Measurements from ENCODE around the gene CCDC106.

Gene CCDC106

DNA sequence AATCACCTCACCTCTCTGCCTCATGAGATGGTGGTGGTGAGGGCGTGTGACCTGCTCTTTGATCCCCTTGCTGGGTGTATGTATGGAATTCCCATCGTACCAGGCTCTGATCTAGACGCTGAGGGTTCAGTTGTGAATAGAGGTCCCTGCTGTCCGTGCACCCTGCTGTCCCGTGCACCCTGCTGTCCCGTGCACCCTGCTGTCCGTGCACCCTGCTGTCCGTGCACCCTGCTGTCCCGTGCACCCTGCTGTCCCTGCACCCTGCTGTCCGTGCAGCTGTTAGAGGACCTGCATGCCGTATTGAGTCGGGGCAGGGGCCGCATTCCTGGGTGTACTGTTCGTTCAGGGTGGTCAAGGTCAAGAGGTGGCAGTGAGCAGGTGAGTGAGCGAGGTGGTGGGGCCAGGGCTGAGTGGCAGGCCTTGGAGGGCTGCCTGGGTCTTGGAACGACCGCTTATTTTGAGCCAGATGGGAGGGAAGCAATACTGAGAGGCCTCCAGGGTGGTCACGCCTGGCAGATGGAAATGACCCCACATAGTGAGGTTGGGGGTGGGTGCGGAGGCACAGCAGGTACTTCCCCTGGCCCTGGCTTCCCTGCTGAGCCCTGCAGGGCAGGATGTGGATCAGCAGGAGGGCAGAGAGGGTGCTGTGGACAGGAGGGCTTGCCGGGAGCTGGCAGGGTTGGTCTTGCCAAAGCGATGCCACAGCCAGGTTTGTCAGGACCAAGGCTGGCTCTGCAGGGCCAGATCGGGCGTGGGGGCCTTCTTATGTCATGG lies 22.5 kb downstream of the CCDC106 start:
- no peak for DNase-seq

DNA sequence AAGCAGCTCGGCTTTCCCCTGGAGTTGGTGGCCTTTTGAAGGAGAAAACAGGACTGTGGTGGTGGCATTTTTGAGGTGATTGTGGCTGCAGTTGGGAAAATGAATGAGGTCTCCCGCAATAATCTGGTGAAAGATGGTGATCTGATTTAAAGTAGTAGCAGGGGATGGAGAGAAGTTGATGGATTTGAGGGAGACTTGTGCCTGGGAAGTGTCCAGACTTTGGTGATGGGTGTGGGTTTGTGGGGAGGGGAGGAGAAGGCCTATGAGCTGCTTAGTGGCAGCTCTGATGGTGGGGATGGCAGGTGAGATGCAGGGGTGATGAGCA lies 23.0 kb downstream of the CCDC106 start:
- no peak for DNase-seq

DNA sequence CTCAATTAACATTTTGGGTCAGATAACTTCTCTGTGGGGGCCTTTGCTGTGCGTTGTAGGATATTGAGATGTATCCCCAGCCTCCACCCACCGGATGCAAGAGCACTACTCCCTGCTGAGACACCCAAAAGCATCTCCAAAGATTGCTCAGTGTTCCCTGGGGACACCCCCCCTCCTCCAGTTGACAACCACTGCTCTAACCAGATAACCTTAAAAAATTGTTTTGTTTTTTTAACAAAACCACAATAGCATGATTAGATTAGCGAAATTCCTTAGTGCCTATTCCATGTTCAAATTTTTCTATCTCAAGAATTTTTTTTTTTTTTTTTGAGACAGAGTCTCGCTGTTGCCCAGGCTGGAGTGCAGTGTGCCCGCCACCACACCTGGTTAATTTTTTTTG lies 24.4 kb downstream of the CCDC106 start:
- no peak for DNase-seq

DNA sequence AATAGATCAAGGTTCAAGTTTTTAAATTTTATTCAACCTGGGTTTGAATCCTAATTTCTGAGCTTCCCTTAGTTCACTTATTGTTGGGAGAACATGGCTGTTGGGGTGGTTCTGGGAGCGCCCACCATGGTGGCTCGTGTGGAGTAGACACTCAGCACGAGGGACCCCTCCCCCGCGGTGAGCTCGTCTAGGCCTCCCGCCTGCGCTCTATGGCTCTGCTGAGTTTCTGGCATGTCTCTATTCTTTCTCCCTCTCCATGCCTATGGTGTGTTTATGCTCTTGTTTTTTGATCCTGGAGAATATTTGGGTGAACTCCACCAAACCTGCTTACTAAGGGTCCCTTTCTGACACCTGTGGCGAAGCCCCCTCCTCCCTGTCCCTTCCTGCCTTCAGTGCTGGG lies 25.5 kb downstream of the CCDC106 start:
- DNase-seq, result no peak

DNA sequence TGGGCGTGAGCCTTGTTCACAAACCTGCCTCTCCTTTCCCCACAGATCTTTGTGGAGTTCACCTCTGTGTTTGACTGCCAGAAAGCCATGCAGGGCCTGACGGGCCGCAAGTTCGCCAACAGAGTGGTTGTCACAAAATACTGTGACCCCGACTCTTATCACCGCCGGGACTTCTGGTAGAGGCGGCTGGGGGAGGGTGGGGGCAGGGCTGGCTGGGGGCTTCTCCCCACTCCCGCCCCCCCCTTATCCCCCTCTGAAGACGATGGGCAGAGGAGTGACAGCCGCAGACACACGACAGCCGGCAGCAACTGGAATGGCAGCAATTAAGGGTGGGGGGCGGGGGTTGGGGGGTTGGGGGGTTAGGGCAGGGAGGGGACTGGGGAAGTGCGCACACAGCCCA lies 25.9 kb downstream of the CCDC106 start:
- no peak for DNase-seq

DNA sequence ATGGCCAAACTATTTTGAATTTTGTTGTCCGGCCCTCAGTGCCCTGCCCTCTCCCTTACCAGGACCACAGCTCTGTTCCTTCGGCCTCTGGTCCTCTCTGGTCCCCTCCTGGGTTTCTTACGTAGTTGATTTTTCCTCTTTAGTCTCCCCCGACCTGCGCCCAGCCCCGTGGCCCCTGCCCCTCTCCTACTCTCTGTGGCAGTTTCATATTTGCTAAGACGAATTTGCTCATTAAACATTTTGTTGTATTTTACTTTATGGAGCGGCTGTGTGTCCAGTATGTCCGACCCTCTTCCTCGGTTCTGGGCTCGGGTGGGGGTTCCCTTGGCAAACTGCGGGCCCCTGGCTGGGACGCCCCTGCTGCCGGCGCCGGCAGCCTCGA lies 26.4 kb downstream of the CCDC106 start:
- no peak for DNase-seq

DNA sequence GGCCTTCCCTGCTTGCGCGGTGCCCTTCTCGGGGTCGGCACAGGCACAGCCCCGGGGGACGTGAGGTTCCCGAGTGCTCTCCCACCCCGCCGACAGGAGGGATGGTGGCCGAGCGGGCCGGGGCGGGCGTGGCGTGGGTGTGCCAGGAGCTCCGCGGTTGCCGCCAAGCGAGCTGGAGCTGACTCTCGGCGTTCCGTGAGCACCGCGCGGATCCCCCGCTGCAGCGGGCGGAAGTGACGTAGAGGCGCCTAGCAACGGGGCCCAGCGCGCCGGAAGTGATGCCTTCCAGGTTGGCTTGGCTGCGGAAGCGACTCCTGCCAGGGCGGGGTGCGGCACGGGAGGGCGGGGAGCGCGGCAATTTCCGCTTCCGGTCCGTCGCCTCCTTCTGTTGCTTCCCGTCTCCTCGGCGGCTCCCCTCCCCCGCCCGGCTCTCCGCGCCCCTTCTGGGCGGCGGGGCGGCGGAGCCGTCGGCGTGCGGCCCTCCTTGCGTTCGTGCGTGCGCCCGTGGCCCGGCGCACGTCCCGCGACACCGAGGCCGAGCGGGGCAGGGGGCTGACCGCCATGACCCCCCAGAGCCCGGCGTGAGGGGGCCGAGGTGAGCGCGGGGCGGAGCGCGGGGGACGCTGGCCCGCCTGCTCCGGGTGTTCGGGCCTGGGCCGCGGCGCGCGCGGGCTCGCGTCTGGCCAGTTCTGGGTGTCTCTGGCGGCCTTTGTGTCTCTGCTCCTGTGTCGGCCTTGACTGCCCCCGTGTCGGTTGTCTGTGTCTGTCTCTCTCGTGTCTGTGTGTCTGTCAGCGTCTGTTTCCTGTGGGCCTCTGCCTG lies 27.0 kb downstream of the CCDC106 start, which contains the start of gene EPN1:
Gene EPN1, plus strand, starts transcription at position 386 of the 820 bp plus-strand sequence. CDS start 3,402 bp downstream, outside the sequence.
- peak; percentile 95 for DNase-seq

DNA sequence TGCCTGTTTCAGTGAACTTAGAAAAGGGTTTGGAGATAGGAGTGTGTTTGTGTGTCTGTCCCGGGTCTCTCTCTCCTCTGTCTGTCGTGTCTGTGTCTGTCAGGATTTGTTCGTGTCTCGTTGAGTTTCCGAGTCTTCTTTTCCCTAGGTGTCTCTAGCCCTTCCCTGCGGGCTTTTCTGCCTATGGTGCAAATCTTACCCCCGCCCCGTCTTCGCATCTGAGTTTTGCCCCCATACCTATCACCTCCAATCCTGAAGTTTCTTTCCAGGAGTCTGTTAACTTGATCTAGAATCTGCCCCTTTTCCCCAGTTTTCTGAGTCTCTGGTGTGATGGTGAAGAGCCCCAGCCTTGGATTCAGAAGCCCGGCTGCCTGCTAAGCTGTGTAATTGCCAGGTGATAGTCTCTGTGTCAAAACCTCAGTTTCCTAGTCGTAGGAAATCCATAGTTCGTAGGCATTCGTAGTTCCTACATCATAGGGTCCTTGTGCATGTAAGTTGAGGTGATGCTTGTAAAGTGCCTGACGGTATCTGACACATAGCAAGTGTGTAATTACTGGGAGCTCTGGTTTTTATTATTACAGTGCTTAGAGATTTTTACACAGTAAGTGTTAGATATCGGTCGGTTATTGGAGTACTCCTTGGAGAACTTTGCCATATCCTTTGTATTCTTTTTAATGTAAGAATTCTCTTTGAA lies 27.8 kb downstream of the CCDC106 start:
- no peak for DNase-seq

DNA sequence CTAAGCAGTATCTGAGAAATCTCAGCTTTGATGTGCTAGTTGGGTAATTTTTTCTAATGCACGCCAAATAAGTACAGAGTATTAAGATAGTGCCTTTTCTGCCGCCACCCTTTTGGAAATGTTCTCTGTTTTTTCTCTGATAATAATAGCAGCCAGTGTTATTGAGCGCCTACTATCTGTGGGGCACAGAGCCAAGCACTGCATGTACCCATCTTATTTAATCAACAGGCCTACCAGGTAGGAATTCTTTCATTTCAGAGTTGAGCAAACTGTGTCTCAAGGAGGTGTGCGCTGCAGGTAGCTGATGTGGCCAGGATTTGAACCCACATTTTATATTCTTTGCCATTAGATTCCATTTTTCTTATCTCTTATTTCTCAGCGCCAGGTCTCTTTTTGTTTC lies 28.4 kb downstream of the CCDC106 start:
- no peak for DNase-seq

DNA sequence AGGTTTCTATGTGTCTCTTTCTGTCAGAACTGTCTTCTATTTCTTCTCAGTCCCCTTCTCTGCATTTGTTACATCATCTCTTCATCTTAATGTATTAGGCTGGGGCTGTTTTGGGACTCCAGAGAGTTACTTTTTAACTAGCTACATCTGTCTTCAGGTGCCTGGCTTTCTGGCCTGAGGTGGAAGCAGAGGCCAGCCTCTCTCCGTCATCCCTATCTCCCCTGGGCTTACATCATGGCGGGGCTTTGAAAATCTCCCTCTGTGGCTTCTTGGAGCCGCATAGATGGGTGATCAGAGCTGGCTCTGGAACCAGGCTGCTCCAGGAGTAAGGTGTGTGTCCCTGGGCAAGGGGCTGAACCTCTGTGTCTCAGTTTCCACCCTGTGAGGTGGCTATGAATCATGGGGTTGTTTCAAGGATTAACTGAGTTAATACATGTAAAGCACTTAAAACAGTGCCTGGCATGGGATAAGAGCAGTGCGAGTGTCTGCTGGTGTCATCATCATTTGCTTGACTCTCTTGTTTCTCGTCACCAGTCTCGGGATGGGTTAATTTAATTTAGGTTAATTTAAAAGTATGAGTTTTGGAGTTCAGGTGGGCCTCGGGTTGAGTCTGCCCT lies 29.0 kb downstream of the CCDC106 start:
- DNase-seq, result no peak

DNA sequence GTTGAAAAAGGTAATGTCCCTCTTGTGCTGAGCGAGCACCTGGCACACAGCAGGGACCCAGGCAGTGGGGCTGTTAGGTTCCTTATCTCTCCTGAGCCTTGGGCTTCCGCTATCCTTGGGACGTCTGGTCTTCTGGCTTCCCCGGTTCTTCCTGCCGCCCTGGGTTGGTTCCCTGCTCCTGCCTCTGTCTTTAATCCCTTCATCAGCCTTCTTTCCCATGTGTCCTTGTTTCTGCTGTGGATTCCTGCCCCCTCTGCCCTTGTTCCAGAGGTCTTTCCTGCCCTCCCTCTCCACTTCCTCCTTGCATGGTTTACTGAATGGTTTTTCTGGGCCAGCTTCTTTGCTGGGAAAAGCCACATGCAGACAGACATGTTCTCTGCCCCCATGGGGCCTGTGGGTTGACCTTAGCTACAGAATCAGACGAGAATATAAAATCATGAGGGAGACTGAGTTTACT lies 29.6 kb downstream of the CCDC106 start:
- no peak for DNase-seq

DNA sequence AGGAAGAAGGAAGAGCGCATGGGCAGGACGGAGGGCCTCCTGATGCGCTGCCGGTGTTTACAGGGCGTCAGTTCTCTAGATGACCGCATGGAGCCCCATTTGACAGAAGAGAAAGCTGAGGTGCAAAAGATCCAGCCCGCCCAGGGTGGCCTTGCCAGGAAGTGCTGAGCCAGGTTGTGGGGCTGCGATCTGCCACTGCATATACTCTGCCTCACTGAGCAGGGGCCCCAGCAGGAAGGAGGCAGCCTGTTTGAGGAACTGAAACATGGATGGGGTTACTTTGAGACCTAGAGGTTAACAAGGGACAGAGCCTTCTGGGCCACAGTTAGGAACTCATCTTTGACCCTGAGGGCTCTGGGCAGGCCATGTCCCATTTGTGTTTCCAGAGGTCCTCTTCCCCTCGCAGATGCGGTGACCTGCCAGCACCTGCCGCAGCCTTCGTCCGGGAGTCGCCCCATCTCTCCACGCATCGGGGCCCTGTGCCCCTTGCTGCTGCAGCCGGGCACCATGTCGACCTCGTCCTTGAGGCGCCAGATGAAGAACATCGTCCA lies 30.2 kb downstream of the CCDC106 start:
- no peak for DNase-seq

DNA sequence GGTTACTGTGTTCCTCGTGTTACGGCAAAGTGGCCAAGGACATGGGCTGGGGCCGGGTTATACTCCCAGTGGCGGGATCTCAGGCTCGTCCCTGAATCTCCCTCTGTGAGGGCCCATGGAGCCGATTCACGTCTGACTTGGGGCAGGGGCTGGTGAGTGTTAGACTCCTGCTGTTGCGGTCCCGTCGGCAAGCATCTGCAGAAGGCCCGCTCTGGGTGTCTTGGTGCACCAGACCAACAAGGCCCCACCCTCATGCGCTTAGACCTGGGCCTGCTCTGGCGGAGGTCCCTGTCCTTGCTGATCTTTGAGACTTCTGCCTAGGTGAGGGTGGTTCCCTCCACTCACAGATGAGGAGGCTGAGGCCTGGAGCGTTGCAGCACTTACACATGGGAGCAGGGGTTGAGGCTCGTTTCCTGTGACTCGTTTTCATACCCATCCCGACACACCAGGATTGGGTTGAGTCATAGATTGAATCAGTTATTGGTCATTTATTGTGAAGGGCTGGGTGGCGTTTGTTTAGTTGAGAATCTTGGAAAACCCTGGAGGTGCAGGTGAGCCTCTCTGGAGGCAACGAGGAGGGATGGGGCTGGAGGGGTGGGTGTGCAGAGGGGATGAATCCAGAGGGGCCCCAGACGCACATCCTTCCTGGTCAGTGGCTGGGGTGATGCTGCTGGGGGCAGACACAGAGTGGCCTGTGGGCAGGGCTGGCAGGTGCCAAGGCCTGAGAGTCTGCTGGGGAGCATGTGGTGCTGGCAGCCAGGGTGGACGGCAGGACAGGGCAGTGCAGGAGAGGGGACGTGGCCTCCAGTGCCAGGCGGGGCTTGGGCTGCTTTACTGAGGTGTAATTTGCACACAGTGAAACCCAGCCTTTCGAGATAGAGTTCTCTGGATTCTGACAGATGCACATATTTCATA lies 31.6 kb downstream of the CCDC106 start:
- no peak for DNase-seq

DNA sequence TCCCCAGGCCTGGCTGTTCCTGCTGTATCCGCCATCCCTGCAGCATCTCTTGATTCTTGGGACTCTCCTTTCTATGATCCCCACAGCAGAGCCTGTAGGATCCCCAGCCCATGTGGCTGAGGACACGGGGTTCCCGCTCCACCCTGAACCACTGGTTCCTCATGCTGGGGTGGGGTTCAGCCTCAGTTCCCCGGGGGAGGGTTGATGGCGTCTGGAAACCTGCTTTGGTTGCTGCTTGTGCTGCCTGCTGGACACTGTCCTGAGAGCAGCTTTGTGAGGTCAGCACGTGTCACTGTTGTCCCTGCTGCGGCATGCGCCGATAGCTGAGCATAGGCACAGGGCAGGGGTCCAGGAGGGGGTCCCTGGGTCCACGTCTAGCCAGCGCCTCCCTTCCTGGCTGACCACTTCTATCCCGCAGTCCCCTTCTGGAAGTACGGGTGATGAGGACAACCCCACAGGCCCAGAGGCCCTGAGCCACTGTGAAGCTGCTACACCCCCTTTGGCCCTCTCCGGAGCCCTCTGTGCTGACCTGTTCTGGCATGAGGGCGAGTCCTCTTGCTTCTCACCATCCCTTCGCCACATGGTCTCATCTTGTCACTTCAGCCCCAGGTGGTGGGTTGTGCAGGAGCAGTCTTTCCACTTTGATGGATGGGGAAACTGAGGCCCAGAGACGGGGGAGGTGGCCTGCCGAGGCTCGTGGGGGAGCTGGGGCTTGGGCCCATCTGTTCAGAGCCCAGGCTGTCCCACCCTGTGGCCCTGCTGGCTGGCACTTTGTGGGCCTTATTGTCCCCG lies 32.5 kb downstream of the CCDC106 start:
- DNase-seq, result no peak

DNA sequence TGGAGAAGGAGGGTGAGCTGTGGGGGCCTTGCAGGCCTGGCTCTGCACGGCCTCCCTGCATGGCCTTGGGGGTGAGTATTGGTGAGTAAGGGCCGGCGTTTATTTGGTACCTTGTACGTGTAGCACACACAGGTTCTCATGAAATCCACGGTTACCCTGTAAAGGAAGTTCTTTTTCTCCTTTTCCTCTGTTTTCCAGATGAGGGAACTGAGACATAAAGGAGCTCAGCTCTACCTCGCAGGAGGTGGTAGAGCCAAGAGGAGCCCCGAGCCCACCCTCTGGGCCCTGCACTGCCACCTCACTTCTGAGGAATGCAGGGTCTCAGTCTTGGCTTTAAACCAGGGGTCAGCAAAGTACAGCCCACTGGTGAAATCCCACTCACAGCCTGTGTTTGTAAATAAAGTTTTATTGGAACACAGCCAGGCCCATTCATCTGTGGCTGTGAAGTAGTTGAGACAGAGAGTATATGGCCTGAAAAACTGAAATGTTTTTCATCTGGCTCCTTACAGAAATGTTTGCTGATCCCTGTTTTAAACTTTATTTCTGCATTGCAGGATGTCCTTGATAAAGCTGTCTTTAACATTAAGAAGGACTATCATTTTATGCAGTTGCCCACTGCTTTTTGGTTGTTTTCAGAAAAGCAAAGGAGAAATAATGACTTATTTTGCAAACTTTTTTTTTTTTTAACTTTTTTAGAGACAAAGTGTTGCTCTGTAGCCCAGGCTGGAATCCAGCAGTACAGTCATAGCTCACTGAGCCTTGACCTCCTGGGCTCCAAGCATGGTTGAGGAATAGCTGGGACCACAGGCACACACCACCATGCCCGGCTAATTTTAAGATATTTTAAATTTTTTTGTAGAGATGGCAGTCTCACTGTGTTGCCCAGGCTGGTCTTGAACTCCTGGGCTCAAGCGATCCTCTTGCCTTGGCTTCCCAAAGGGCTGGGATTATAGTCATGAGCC lies 33.4 kb downstream of the CCDC106 start:
- DNase-seq, result no peak

DNA sequence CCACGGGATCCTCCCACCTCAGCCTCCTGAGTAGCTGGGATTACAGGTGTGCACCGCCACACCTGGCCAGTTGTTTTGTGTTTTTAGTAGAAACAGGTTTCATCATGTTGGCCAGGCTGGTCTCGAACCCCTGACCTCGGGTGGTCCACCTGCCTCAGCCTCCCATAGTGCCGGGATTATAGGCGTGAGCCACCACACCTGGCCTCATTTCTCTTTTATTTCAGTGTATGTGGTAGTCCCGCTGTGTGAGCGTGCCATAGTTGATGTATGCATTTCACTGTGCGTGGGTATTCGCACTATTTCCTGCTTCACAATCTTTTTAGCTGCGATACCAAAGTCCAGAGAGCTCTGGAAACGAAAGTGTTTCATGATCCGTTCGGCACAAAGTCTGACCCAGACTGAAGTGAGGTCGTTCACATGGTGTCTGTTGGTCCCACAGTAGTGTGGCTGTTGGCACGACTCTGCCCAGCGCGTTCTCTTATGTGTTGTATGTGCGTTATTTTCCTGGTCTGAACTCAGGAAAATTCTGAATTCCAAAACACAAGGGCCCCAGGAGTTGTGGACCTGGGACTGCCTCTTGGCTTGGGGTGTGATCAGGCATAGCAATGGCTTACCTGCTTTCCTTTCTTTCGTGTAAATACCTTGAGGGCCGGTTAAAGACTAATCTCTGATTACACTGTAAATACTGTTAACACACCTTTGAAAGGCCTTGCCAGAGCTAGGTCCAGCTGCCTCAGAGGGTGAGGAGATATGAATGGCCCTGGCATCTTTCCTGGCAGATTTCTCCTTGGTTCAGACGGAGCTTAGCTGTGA lies 35.6 kb downstream of the CCDC106 start:
- no peak for DNase-seq

DNA sequence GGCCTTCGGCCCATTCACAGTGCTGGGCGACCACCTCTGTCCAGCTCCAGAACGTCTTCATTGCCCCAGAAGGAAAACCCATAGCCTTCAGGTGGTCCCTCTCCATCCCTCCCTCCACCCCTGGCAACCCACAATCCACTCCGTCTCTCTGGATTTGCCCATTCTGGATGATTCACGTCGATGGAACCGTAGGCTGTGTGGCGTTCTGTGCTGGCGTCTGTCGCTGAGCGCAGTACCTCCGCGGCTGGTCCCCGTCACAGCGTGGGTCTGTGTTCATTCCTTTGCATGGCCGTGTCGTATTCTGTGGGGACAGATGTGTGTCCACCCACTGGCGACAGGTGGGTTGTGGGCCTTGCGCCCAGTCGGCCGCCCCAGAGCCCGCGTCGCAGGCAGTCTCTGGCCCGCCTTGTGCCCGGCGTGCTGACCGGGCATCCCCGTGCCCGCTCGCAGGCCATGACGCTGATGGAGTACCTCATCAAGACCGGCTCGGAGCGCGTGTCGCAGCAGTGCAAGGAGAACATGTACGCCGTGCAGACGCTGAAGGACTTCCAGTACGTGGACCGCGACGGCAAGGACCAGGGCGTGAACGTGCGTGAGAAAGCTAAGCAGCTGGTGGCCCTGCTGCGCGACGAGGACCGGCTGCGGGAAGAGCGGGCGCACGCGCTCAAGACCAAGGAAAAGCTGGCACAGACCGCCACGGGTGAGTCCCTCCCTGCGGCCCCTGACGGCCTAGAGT lies 37.1 kb downstream of the CCDC106 start:
- DNase-seq, result no peak

DNA sequence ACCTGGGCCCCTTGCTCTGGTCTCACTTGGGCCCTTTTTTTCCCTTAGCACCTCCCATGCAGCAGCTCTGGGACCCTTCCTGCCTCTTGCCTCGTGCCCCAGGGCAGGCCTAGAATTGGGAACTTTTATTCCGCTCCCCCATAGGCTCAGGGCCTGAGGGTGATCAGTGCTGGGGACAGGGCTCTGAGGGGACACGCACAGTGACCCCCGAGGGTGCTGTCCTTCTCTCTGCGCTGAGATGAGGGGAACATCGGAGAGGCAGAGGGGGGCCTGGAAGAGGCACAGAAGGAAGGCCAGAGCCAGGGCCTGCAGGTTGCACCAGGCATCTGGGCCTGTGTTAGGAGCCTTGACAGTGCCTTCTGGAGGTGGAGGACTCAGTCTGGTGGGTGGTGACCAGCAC lies 37.8 kb downstream of the CCDC106 start:
- DNase-seq, result no peak
